AG04449 (cell line): ENCODE measurements around the gene STAM.
A peak's percentile ranks its signal among the peaks of the same experiment; 100 is the strongest.

Experiments used
- CTCF ChIA-PET: fragments of 350-600 bp; formaldehyde crosslinking; extraction: SDS; loops from one replicate; lab custom pipeline; 2021; ENCODE audit warnings: antibody characterized with exemption; lab: Yijun Ruan, JAX
- POLR2A ChIA-PET: fragments of 400-600, 350-600 bp; formaldehyde crosslinking; extraction: SDS; loops from one replicate; lab custom pipeline; 2020; ENCODE audit warnings: antibody characterized with exemption, inconsistent platforms; lab: Yijun Ruan, JAX
- DNase-seq: peaks from one replicate; pipeline ENCODE4 v3.0.0-alpha.2; 2010; ENCODE audit warnings: low read depth, low spot score
- H3K4me3 ChIP-seq: 2 replicates; pipeline ENCODE4 v1.5.1; 2011; ENCODE audit warnings: low read depth, mild to moderate bottlenecking, control low read depth, low read length
- TF ChIP-seq, protein P1 (sequence below): IDR thresholded peaks from one replicate; pipeline ENCODE4 v1.5.1; 2011; ENCODE audit warnings: mild to moderate bottlenecking, moderate library complexity, low read length, control low read depth, inconsistent platforms; ENCODE audit not compliant: insufficient read depth; ENCODE audit errors: missing control alignments

STAM gene

DNA sequence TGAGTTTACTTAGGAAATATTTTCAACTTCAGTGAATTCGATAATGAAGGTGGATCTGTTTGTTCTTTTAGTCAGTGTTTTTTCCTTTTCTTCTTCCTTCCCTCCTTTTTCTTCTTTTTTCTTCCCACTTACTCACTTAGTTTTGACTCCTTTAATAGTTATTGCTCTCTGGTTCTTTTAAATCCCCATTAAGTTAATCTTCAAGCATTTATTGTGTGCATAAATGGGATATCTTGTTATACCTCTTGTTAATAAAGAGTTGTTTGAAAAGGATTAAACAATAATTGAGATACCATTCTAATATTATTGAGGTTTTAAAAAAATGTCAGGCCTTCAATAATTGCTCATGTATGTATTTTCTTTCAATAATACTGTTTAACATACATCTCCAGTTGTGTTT, 19.5 kb downstream of the STAM start:
- ChIA-PET CTCF (interaction anchor here (1.1 kb wide), 1 partner anchor 8 kb away, joined by 3 read pairs; no protein-coding TSS in a partner anchor), POLR2A (interaction anchor here (0.9 kb wide), 1 partner anchor 47 kb away, joined by 3 read pairs; no protein-coding TSS in a partner anchor)
- H3K4me3 ChIP-seq = no peak overlapping the region
- no peak for DNase-seq
- TF ChIP-seq, protein P1, sequence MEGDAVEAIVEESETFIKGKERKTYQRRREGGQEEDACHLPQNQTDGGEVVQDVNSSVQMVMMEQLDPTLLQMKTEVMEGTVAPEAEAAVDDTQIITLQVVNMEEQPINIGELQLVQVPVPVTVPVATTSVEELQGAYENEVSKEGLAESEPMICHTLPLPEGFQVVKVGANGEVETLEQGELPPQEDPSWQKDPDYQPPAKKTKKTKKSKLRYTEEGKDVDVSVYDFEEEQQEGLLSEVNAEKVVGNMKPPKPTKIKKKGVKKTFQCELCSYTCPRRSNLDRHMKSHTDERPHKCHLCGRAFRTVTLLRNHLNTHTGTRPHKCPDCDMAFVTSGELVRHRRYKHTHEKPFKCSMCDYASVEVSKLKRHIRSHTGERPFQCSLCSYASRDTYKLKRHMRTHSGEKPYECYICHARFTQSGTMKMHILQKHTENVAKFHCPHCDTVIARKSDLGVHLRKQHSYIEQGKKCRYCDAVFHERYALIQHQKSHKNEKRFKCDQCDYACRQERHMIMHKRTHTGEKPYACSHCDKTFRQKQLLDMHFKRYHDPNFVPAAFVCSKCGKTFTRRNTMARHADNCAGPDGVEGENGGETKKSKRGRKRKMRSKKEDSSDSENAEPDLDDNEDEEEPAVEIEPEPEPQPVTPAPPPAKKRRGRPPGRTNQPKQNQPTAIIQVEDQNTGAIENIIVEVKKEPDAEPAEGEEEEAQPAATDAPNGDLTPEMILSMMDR = no peak

DNA sequence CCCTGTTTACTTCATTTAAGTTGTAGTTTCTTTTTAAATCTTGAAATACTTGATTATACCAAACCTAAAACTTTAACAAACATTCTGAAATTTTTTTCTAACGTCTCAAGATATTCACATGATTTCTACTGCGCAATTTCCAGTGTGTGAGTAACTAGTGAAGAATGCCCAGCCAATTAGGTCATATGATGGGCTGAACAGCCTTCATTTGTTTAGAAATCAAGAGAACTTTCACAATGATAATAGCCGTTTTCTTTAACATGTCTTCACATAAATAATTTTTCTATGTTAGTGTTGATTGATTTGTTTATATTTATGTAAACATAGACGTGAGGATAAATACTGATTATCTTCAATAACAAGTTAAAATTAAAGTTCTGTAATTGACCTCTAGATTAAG, 21.8 kb downstream of the STAM start:
- H3K4me3 ChIP-seq = no peak overlapping the region
- POLR2A ChIA-PET = interaction anchor here (1.0 kb wide), 1 partner anchor 21 kb away, joined by 4 read pairs; the partner anchor contains the start of gene STAM
- CTCF ChIA-PET = no interaction called here
- peak; percentile 78 for DNase-seq
- TF ChIP-seq, protein P1 = no peak

DNA sequence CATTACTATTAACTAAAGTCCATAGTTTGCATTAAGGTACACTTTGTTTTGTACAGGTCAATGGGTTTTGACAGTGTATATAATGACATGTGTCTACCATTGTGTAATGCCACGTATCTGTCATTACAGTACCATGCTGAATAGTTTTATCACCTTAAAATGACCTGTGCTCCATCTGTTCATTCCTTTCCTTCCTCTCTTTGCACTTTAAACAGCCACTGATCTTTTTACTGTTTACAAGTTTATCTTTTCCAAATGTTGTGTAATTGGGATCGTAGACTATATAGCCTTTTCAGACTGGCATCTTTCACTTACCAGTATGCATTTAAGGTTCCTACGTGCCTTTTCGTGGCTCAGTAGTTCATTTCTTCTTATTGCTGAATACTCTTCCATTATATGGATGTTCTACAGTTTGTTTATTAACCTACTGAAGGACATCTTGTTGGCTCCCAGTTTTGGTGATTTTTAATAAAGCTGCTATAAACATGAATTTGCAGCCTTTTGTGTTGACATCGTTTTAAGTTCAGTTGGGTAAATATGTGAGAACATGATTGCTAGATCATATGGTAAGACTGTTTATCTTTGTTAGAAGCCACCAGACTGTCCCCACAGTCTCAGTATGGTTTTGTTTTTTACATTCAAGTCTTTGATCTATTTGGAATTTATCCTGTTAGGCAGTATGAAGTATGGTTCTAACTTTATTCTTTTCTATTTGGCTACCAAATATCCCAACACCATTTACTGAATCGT, 24.7 kb downstream of the STAM start:
- no peak overlapping the region for H3K4me3 ChIP-seq
- ChIA-PET POLR2A (no interaction called here), CTCF (no interaction called here)
- no peak for DNase-seq
- TF ChIP-seq, protein P1 = no peak

DNA sequence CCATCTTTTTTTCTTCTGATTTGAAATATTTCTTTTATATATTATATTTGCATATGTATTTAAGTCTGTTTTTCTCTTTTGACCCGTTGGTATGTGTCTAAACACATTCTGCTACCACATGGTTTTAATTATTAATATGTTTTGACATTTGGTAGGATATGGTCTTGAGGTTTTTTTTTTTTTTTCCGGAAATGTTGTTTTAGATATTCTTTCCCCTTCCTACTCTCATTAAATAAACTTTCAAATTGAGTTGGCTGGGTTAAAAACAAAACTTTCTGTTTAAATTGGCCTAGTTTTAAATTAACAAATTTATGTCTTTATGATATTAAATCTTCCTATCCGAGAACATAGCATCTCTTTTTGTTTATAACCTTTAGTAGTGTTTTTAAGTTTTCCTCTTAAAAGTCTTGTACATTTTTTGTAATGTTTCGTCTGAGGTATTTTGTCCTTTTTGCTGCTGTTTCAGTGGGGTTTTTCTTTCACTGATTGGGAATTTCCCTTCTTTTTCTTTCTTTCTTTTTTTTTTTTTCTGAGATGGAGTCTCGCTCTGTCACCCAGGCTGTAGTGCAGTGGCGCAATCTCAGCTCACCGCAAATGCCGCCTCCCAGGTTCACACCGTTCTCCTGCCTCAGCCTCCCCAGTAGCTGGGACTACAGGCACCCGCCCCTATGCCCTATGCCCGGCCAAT, 25.4 kb downstream of the STAM start:
- POLR2A ChIA-PET = no interaction called here
- TF ChIP-seq, protein P1 = no peak
- no peak overlapping the region for H3K4me3 ChIP-seq
- DNase-seq = no peak
- CTCF ChIA-PET = interaction anchor here (2.5 kb wide), 1 partner anchor 8 kb away, joined by 7 read pairs; no protein-coding TSS in a partner anchor

DNA sequence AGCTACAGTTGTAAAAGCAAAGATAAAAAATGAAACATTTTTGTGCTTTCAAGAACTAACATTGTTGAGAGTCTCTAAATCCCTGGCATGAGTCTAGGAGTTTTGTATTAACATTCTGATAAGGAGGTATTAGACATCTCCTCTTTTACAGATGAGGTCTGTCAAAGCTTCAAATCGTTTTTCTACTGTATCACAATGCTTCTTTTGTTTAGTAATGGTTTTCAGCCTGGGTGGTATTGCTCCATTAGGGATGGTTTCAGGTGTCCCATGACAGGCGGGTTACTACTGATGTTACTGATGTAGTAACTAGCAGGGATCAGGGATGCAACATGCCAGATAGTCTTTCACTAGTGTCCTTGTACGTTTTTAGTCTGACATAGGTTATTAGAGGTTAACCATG, 27.4 kb downstream of the STAM start:
- TF ChIP-seq, protein P1 = no peak
- DNase-seq = no peak
- CTCF ChIA-PET = interaction anchor here (1.1 to 2.5 kb wide), 3 partner anchors 8 to 65 kb away, joined by 3 to 7 read pairs (median 3); no protein-coding TSS in a partner anchor
- POLR2A ChIA-PET = no interaction called here
- no peak overlapping the region for H3K4me3 ChIP-seq
